ENCODE data around the gene RNU6-8.
A peak's percentile ranks its signal among the peaks of the same experiment; 100 is the strongest.

The RNU6-8 gene

DNA sequence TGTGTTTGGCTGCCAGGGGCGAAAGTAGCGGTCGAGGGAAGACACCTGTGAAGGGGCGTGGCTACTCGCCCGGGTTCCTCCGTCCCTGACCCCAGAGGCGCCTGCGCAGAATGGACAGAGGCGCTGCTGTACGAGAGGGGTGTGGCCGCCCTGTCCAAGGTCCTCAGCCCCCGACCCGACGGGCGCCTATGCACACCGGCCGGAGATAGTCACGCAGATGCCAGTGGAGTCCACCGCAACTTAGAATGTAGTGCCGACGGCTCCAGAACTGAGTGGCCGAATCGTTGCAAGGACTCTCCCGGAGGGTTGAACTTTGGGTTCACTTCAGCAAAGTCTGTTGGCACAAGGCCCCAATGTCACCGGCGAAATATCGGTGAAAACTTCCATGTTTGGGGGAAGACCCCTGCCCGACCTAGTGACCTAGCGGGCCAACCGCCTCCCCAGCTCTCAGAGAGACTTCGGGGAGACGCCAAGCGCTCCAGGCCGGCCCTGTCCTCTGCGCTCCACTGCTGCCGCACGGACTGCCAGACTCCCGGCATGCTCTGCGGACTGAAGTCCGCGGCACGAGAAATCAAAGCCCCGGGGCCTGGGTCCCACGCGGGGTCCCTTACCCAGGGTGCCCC lies 1.8 kb downstream of the RNU6-8 start:
- DNase-seq (ENCODE audit: low read depth), result peak; percentile 91
- peak overlapping the region; percentile 69 for H3K4me3 ChIP-seq (ENCODE audit: low read depth, low read length)
- TF ChIP-seq, protein P1, sequence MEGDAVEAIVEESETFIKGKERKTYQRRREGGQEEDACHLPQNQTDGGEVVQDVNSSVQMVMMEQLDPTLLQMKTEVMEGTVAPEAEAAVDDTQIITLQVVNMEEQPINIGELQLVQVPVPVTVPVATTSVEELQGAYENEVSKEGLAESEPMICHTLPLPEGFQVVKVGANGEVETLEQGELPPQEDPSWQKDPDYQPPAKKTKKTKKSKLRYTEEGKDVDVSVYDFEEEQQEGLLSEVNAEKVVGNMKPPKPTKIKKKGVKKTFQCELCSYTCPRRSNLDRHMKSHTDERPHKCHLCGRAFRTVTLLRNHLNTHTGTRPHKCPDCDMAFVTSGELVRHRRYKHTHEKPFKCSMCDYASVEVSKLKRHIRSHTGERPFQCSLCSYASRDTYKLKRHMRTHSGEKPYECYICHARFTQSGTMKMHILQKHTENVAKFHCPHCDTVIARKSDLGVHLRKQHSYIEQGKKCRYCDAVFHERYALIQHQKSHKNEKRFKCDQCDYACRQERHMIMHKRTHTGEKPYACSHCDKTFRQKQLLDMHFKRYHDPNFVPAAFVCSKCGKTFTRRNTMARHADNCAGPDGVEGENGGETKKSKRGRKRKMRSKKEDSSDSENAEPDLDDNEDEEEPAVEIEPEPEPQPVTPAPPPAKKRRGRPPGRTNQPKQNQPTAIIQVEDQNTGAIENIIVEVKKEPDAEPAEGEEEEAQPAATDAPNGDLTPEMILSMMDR (IDR thresholded peaks at IDR 0.05; ENCODE audit: insufficient read depth, low read depth, low read length, missing control alignments), result no peak

DNA sequence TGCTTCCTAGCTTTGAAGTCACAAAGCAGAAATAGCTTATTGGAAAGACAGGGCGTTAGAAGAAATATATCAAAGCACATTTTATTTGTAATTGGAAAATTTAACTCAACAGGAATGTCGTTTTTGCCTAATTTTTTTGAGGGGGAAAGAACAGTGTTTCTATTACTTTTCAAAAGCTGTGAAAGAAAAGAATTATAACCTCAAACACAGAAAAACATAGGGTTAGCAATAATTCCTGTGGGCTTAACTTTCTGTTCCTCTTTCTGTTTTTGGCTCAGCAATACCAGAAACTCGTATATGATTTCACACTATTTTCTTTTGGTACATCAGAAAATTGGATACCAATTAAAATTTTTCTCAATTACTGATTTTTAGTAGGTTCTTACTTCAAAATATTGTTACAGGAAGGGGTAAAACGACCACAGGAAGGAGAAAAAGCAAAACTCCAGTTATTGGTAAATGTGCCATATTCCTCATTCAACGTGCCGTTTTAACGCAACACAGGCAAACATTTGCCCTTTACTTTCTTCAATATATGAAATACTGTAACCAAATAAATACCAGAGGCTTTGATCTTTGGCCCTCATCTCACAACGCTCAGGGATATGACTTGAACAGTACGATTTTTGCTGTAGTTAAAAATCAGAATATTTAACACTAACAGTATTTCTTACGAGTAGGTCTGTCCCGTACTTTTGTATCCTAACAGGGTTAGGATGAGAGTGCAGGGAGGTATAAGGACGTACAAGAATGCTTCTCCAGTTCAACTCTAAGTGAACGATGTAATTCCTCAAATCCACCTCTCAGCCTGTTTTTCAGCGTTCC lies 2.5 kb downstream of the RNU6-8 start:
- peak overlapping the region; percentile 69 for H3K4me3 ChIP-seq (ENCODE audit: low read depth, low read length)
- TF ChIP-seq, protein P1 (IDR thresholded peaks at IDR 0.05; ENCODE audit: insufficient read depth, low read depth, low read length, missing control alignments), result no peak
- peak; percentile 44 for DNase-seq (ENCODE audit: low read depth)

DNA sequence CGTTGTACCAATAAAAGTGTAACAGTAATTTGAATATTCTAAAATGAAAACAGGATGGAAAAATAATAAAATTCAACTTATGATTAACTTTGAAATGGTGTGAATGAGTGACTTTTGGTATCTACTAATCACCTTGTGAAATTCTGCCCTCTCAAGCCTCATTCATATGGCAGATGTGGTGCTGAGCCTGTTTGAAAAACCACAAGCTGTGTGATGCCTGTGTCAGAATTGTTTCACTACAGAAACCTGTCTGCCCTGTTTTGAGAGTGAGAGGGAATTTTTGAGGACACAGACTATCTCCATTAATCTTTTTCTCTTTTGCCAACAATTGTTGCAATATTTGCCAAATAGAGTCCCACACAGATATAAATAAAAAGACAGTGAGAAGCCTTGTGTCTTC lies 5.2 kb downstream of the RNU6-8 start:
- peak; percentile 71 for DNase-seq (ENCODE audit: low read depth)
- no peak overlapping the region for H3K4me3 ChIP-seq (ENCODE audit: low read depth, low read length)
- TF ChIP-seq, protein P1 (IDR thresholded peaks at IDR 0.05; ENCODE audit: insufficient read depth, low read depth, low read length, missing control alignments), result no peak

DNA sequence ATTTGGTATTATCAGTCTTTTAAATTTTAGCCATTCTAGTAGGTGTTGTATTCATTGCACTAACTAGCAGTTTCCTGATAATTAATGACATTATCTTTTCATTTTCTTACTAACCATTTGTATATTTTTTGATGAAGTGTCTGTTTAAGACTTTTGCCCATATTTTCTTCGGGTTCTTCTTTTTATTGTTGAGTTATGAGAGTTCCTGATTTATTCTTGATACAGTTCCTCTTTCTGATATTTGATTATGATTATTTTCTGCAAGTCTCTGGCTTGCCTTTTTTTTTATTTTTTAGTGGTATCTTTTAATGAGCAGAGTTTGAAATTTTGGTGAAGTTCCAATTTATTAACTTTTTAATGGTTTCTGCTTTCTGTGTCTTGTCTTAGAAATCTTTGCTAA lies 7.4 kb downstream of the RNU6-8 start:
- TF ChIP-seq, protein P1 (IDR thresholded peaks at IDR 0.05; ENCODE audit: insufficient read depth, low read depth, low read length, missing control alignments), result no peak
- no peak overlapping the region for H3K4me3 ChIP-seq (ENCODE audit: low read depth, low read length)
- no peak for DNase-seq (ENCODE audit: low read depth)

DNA sequence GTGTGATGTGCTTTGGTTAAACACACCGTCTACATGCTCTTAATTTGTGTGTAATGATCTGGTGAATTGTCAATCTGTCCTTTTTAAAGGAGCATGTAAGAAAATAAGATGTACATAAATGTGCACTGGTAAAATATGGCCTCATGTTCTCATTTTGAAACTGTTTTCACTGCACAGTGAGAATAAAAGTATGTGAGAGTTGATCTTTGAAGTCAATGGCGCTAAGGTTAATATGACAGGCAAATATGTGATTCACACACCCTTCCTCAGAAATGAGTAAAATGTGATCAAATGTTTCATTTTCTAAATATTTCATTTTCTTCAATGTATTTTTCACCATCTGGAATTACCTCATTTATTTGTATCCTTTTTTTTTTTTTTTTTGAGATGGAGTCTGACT lies 9.5 kb downstream of the RNU6-8 start:
- TF ChIP-seq, protein P1 (IDR thresholded peaks at IDR 0.05; ENCODE audit: insufficient read depth, low read depth, low read length, missing control alignments), result no peak
- DNase-seq (ENCODE audit: low read depth), result no peak
- H3K4me3 ChIP-seq (ENCODE audit: low read depth, low read length), result no peak overlapping the region

DNA sequence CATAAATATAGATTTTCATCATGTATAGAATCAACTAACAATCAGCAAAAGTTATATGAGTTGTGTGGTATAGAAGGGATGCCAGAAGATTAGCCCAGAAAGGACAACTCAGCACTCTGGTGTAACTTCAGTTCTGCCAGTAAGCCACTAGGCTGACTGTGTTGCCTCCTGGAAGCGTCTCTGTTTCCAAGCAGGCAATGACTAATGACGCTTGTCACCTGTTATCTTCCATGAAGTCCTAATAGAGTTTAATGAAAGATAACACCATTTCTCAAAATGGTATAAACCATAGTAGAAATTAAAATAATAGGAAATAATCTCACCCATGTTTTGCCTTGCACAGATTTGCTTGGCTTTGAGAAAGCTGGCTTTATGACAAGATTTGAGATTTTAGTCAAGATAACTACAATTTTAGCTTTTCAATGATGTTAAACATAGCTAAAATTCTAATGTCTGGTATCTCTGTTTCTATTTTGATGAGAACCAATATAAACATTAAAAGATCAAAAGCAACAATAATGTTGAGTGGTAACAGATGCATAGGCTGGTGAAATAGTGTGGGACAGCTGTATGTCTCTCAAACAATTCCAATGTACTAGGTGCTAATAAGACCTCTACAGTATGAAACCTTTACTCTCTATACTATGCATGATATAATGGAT lies 10.2 kb downstream of the RNU6-8 start:
- DNase-seq (ENCODE audit: low read depth), result no peak
- TF ChIP-seq, protein P1 (IDR thresholded peaks at IDR 0.05; ENCODE audit: insufficient read depth, low read depth, low read length, missing control alignments), result no peak
- no peak overlapping the region for H3K4me3 ChIP-seq (ENCODE audit: low read depth, low read length)
